Panc1 (cell line): ENCODE data around the gene FN3KRP.

Experiments used
- POLR2AphosphoS5 ChIP-seq: IDR thresholded peaks from 2 replicates; pipeline ENCODE4 v1.6.1; 2012; ENCODE audit warnings: mild to moderate bottlenecking, low read depth, low read length, moderate library complexity
- SIN3A ChIP-seq: IDR thresholded peaks from 2 replicates; pipeline ENCODE4 v1.6.1; 2012; ENCODE audit warnings: low read depth, mild to moderate bottlenecking, low read length, moderate library complexity, borderline replicate concordance; ENCODE audit not compliant: insufficient read depth
- TF ChIP-seq, protein P1 (sequence below): fragments of 450-650 bp; IDR thresholded peaks from 2 replicates; pipeline ENCODE4 v1.5.1; 2017; ENCODE audit warnings: mild to moderate bottlenecking
- TF ChIP-seq, protein P2 (sequence below), 2 experiments: IDR thresholded peaks; 2 replicates each; pipeline ENCODE4 v1.6.1; 2011 to 2012; ENCODE audit warnings: low read depth in 2 of 2, control low read depth in 1 of 2, low read length in 1 of 2, mild to moderate bottlenecking in 1 of 2, moderate library complexity in 1 of 2; ENCODE audit not compliant: insufficient read depth in 1 of 2

DNA sequence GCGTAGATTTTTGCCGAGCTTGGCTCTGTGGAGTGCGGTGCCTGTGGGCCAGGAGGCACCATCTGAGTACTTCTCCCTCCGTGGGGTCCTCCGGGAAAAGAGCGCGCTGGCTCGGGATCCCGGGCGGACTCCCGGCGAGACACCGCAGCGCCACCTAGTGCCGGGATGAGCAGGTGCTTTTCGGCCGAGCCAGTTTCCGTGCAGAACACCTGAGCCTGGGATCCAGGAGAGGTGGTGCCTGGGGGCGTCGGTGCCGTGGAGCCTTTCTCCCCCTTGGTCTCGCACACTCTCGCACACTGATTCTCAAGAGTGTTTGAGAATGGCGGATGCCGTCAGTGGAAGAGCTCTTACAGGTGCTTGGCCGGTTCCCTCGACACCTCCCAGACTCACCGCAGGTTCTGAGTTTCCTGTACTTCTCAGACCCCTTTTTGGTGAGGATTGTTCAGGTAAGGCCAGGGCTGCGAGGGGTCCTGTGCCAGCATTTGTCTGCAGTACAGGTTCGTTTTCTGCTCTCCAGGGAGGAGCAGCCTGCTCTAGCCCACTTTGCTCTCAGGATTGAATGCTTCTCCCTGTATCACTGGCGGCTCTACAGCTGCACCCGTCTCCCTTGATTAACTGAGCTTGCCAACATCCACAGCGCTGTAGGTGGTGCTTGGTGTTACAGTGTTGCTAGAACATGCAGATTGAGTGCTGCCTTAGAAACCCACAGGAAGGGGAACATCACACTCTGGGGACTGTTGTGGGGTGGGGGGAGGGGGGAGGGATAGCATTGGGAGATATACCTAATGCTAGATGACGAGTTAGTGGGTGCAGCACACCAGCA, 58.7 kb downstream of the FN3KRP start:
- TF ChIP-seq, protein P1, sequence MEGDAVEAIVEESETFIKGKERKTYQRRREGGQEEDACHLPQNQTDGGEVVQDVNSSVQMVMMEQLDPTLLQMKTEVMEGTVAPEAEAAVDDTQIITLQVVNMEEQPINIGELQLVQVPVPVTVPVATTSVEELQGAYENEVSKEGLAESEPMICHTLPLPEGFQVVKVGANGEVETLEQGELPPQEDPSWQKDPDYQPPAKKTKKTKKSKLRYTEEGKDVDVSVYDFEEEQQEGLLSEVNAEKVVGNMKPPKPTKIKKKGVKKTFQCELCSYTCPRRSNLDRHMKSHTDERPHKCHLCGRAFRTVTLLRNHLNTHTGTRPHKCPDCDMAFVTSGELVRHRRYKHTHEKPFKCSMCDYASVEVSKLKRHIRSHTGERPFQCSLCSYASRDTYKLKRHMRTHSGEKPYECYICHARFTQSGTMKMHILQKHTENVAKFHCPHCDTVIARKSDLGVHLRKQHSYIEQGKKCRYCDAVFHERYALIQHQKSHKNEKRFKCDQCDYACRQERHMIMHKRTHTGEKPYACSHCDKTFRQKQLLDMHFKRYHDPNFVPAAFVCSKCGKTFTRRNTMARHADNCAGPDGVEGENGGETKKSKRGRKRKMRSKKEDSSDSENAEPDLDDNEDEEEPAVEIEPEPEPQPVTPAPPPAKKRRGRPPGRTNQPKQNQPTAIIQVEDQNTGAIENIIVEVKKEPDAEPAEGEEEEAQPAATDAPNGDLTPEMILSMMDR: peak; percentile 99
- TF ChIP-seq, protein P2, sequence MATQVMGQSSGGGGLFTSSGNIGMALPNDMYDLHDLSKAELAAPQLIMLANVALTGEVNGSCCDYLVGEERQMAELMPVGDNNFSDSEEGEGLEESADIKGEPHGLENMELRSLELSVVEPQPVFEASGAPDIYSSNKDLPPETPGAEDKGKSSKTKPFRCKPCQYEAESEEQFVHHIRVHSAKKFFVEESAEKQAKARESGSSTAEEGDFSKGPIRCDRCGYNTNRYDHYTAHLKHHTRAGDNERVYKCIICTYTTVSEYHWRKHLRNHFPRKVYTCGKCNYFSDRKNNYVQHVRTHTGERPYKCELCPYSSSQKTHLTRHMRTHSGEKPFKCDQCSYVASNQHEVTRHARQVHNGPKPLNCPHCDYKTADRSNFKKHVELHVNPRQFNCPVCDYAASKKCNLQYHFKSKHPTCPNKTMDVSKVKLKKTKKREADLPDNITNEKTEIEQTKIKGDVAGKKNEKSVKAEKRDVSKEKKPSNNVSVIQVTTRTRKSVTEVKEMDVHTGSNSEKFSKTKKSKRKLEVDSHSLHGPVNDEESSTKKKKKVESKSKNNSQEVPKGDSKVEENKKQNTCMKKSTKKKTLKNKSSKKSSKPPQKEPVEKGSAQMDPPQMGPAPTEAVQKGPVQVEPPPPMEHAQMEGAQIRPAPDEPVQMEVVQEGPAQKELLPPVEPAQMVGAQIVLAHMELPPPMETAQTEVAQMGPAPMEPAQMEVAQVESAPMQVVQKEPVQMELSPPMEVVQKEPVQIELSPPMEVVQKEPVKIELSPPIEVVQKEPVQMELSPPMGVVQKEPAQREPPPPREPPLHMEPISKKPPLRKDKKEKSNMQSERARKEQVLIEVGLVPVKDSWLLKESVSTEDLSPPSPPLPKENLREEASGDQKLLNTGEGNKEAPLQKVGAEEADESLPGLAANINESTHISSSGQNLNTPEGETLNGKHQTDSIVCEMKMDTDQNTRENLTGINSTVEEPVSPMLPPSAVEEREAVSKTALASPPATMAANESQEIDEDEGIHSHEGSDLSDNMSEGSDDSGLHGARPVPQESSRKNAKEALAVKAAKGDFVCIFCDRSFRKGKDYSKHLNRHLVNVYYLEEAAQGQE (IDR thresholded peaks at IDR 0.05; ENCODE audit: insufficient read depth in 1 of 2, low read depth in 2 of 2, low read length in 1 of 2): no peak
- TF ChIP-seq POLR2AphosphoS5: no peak
- TF ChIP-seq SIN3A: no peak
